Stimulated activated CD8-positive, alpha-beta memory T cell treated with anti-CD3 and anti-CD28 coated beads, Interleukin-2, amount 100 ng/mL, for 48 hours (primary cell): ENCODE data around the gene PCNP.
A peak's percentile ranks its signal among the peaks of the same experiment; 100 is the strongest.
"Not testable (repeated sequence)": the region's sequence is repeated elsewhere in the genome, so short reads cannot be mapped to it uniquely, and the experiment has no call there.

Experiments
- DNase-seq, 2 donors: peaks; one replicate each; pipeline ENCODE4 v3.0.0-alpha.2; 2020; ENCODE audit warnings: low read depth in 2 of 2

The PCNP gene

DNA sequence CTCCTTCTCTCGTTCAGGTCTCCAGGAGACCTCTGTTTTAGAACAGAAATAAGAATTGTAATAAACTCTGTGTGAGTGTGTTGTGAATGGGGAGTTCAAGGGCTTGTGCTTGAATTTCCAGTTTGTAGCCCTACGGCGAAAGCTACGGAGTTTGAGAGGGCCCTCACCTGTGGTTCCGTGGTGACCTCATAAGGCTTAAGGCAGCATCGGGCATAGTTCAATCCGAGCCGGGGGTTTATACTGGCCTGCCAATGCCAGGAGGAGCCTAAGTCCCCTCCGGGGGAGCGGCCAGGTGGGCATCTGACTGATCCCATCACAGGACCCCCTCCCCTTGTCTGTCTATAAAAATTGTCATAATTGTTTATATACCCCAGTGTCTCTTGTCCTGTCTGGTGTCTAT lies 59.2 kb downstream of the PCNP start:
- DNase-seq = no peak

GRCh38 chr3:101634591-101635196 lies 60.7 kb downstream of the PCNP start:
- no peak for DNase-seq

DNA sequence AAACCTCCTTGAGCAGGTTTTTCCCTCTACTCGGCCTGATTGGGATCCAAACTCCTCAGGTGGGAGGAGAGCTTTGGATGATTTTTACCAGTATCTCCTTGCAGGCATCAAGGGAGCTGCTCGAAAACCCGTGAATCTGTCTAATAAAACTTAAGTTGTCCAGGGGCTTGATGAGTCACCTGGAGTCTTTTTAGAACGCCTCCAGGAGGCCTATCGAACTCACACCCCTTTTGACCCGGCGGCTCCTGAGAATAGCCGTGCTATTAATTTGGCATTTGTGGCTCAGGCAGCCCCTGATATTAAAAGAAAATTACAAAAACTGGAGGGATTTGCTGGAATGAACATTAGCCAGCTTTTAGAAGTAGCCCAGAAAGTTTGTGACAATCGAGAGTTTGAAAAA lies 61.4 kb downstream of the PCNP start:
- DNase-seq = no peak

GRCh38 chr3:101635954-101636798 lies 62.2 kb downstream of the PCNP start:
- peak; percentile 53 to 70 for DNase-seq

DNA sequence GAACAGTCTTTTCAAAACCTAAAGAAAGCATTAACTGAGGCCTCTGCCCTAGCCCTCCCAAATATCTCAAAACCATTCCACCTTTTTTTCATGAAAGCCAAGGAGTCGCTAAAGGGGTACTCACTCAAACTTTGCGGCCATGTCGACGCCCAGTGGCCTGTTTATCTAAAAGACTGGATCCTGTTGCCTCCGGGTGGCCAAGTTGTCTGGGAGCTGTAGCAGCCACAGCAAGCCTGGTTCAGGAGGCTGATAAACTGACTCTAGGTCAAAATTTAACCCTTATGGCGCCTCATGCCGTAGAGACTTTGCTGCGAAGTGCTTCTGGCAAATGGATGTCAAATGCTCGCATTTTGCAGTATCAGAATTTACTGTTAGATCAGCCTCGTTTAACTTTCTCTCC lies 63.5 kb downstream of the PCNP start:
- DNase-seq = no peak

GRCh38 chr3:101638261-101638745 lies 64.3 kb downstream of the PCNP start:
- no peak for DNase-seq

DNA sequence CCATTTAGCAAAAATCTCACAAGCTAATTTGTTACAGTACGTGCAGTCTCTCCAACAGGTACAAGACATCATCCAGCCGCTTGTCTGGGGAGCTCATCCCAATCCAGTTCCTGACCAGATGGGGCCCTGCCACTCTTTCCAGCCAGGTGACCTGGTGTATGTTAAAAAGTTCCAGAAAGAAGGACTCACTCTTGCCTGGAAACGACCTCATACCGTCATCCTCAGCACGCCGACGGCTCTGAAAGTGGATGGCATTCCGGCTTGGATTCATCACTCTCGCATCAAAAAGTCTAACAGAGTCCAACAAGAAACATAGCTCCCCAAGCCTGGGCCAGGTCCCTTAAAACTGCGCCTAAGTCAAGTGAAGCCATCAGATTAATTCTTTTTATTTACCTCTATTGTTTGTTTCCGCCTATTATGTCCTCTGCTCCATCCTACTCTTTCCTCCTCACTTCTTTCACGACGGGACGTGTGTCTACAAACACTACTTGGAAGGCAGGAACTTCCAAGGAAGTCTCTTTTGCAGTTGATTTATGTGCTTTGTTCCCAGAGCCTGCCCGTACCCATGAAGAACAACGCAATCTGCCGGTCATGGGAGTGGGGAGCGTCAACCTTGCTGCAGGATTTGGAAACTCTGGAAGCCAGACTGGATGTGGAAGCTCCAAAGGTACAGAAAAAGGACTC lies 65.4 kb downstream of the PCNP start:
- DNase-seq = no peak

GRCh38 chr3:101640256-101640655 lies 66.3 kb downstream of the PCNP start:
- no peak for DNase-seq

- DNase-seq = not testable (repeated sequence)
These were observed 67.6 kb downstream of the PCNP start for GRCh38 chr3:101641397-101642115.

- DNase-seq = no peak
These were observed 68.5 kb downstream of the PCNP start for GRCh38 chr3:101642441-101642840.

- DNase-seq = no peak
These were observed 69.2 kb downstream of the PCNP start for GRCh38 chr3:101643009-101643844.
